Gastrocnemius medialis (tissue), 4 donors: Measurements from ENCODE around the gene ST7.

ENCODE experiments used
- POLR2A ChIP-seq, 2 donors: fragments of 450-650 bp; IDR thresholded peaks; one replicate each; pipeline ENCODE4 v1.6.1; 2017; ENCODE audit warnings: antibody characterized with exemption in 2 of 2, mild to moderate bottlenecking in 2 of 2, moderate library complexity in 2 of 2
- TF ChIP-seq, protein P1 (sequence below), 5 experiments: fragments of 450-650 bp in 3 of 5; fragments of 200-600 bp in 2 of 5; sonication (generic) in 2 of 5; IDR thresholded peaks in 4 of 5; conservative IDR thresholded peaks in 1 of 5; 1 replicate in 4 of 5; 2 replicates in 1 of 5; pipeline ENCODE4 v1.5.1; 2016 to 2019; ENCODE audit warnings: antibody characterized with exemption in 5 of 5, mild to moderate bottlenecking in 3 of 5, moderate library complexity in 3 of 5

- TF ChIP-seq POLR2A (IDR thresholded peaks at IDR 0.05): no peak
- TF ChIP-seq, protein P1, sequence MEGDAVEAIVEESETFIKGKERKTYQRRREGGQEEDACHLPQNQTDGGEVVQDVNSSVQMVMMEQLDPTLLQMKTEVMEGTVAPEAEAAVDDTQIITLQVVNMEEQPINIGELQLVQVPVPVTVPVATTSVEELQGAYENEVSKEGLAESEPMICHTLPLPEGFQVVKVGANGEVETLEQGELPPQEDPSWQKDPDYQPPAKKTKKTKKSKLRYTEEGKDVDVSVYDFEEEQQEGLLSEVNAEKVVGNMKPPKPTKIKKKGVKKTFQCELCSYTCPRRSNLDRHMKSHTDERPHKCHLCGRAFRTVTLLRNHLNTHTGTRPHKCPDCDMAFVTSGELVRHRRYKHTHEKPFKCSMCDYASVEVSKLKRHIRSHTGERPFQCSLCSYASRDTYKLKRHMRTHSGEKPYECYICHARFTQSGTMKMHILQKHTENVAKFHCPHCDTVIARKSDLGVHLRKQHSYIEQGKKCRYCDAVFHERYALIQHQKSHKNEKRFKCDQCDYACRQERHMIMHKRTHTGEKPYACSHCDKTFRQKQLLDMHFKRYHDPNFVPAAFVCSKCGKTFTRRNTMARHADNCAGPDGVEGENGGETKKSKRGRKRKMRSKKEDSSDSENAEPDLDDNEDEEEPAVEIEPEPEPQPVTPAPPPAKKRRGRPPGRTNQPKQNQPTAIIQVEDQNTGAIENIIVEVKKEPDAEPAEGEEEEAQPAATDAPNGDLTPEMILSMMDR (IDR thresholded peaks at IDR 0.05 in 4 of 5, conservative IDR thresholded peaks at IDR 0.05 in 1 of 5): no peak
These were observed 237.6 kb downstream of the ST7 start for GRCh38 chr7:117190746-117191435.
